ENCODE measurements around the gene KIF23.
"Not testable (repeated sequence)": the region's sequence is repeated elsewhere in the genome, so short reads cannot be mapped to it uniquely, and the experiment has no call there.

KIF23 gene

GRCh38 chr15:69413822-69414700, at the start of gene KIF23:
Gene KIF23, plus strand, starts transcription at chr15:69414349. Its CDS starts 117 bp downstream, at chr15:69414466.
- peak; percentile 96 for DNase-seq

DNA sequence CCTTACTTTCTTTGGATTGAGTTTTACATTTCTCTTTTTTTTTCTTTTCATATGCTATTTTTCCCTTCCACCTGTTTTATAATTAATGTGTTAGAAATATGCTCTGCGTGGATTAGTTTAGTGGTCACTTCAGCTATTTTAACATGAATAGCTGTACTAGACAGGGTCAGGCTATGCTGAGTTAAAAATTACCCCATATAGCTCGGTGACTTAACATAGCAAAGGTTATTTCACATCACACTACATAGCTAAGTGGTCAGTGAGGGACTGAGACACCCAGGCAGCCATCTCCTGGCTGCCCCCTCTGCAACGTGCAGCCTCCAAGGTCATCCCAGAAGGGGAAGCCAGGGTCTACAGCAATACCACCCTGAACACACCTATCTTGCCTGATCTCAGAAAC, 46.9 kb upstream of the KIF23 start:
- no peak for DNase-seq

GRCh38 chr15:69369631-69370030, 44.5 kb upstream of the KIF23 start:
- DNase-seq, result no peak

GRCh38 chr15:69373406-69373805, 40.7 kb upstream of the KIF23 start:
- no peak for DNase-seq

GRCh38 chr15:69375151-69375790, 38.9 kb upstream of the KIF23 start:
- no peak for DNase-seq

- no peak for DNase-seq
Observed at GRCh38 chr15:69377216-69377970, 36.8 kb upstream of the KIF23 start.

GRCh38 chr15:69380100-69380725, 33.9 kb upstream of the KIF23 start:
- DNase-seq, result peak; percentile 15

GRCh38 chr15:69380726-69381105, 33.4 kb upstream of the KIF23 start:
- no peak for DNase-seq

GRCh38 chr15:69382176-69382575, 32.0 kb upstream of the KIF23 start:
- DNase-seq, result not testable (repeated sequence)

DNA sequence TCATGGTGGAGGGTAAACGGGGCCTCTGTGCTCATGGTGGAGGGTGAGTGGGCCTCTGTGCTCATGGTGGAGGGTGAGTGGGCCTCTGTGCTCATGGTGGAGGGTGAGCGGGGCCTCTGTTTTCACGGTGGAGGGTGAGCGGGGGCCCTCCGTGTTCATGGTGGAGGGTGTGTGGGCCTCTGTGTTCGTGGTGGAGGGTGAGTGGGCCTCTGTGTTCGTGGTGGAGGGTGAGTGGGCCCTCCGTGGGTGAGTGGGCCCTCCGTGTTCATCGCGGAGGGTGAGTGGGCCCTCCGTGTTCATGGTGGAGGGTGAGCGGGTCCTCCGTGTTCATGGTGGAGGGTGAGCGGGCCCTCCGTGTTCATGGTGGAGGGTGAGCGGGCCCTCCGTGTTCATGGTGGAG, 30.1 kb upstream of the KIF23 start:
- DNase-seq, result not testable (repeated sequence)

- no peak for DNase-seq
Observed at GRCh38 chr15:69384626-69385598, 29.2 kb upstream of the KIF23 start.

DNA sequence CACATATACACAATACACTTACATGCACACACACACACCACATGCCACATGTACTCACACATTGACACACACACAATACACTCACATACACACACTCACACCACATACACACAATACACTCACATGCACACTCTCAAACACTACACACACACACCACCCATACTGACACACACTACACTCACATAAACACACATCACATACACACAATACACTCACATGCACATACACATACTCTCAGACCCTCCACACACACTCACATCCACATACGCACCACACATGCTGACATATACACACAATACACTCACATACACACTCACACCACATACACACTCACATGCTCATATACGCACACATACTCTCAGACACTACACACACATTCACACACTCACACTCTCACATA, 28.3 kb upstream of the KIF23 start:
- DNase-seq, result no peak

- no peak for DNase-seq
Observed at GRCh38 chr15:69386284-69386683, 27.9 kb upstream of the KIF23 start.

DNA sequence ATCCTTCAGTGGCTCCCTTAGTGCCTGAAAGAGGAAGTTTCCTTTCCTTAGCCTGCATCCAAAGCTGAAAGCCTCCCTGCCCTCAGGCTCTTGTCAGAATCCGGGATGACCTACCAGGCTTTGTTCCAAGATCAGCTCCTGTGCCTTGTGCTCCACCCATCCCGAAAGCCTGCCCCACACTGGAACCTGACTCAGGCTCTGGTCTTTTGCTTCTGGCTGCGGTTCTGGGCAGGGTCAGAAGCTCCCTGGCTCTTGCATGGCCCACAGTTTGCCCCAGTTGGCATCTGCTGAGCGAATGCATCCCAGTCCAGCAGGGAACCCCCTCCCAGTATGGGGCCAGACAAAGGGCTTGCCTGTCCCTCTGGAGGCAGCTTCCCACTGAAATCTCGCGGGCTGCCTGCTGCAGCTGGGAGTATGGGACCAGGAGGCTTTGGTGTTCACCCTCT, 25.9 kb upstream of the KIF23 start:
- DNase-seq, result no peak

GRCh38 chr15:69389426-69389825, 24.7 kb upstream of the KIF23 start:
- DNase-seq, result no peak

DNA sequence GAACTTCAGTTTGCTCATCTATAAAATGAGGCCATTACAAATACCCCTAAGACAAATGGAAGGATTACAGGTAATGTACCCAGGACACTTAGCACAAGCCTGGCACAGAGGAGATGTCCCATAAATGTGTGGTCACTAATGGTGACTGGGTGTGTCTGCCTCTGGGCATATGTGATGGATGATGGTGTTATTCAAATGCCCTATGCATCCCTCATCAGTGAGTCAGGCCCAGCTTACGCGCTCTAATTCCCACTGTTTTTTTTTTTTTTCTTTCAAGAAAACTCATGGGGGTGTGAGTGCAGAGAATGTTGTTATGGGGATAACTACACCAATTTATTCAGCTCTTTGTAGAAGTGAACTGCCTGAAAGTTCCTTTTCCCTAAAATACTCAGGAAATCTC, 23.6 kb upstream of the KIF23 start:
- peak; percentile 69 for DNase-seq

- no peak for DNase-seq
Observed at GRCh38 chr15:69391046-69391757, 22.9 kb upstream of the KIF23 start.

- DNase-seq, result no peak
Observed at GRCh38 chr15:69392352-69392751, 21.8 kb upstream of the KIF23 start.

DNA sequence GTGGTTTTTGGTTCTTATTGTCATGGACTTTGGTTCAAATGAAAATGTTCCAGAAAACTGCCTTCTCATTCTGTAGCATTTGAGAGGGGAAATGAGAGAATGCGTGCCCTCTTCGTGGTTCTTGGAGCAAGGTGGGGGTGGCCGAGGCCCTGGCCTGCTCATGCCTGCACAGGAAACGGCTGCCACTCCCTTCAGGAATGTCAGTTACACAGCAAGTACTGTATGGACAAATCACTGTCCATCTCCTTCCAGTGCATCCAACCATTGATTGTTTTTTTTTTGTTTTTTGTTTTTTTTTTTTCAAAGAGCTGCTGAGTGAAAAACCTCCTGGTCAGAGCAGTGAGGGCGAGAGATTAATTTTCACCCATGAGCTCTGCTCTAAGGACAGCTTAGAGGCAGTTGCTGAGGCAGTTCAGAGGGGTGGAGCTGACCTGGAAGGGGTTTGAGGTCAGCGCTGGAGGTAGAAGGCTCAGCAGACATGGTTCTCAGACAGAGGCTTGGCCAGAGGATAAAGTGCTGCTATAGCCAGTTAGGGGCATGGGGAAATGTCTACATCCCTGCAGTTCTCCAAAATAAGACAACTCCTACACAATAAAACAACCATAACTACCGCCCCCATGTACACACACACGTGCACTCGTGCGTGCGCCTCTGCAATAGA, 20.2 kb upstream of the KIF23 start:
- DNase-seq, result no peak

- peak; percentile 71 for DNase-seq
Observed at GRCh38 chr15:69394556-69395282, 19.4 kb upstream of the KIF23 start.

Measured in fibroblast of skin of right biceps (primary cell).